Parathyroid adenoma (tissue), 2 donors: ENCODE results near the gene SMG7.

Experiments
- H2AFZ ChIP-seq: fragments of 300-600 bp; sonication (generic); one replicate; pipeline ENCODE4 v1.7.0; 2017; ENCODE audit warnings: antibody characterized with exemption, mild to moderate bottlenecking
- H3K27ac ChIP-seq: fragments of 300-600 bp; sonication (generic); one replicate; pipeline ENCODE4 v1.7.0; 2017
- H3K27me3 ChIP-seq: fragments of 300-600 bp; sonication (generic); one replicate; pipeline ENCODE4 v1.7.0; 2017; ENCODE audit warnings: low read length; ENCODE audit not compliant: control insufficient read depth, insufficient read depth
- H3K36me3 ChIP-seq: fragments of 300-600 bp; sonication (generic); one replicate; pipeline ENCODE4 v1.7.0; 2017; ENCODE audit warnings: low read length; ENCODE audit not compliant: control insufficient read depth, insufficient read depth
- H3K4me1 ChIP-seq: fragments of 300-600 bp; sonication (generic); one replicate; pipeline ENCODE4 v1.7.0; 2017; ENCODE audit warnings: control low read depth
- H3K4me2 ChIP-seq: fragments of 300-600 bp; sonication (generic); one replicate; pipeline ENCODE4 v1.7.0; 2017; ENCODE audit warnings: low read length
- H3K4me3 ChIP-seq: fragments of 300-600 bp; sonication (generic); one replicate; pipeline ENCODE4 v1.7.0; 2017; ENCODE audit warnings: low read depth, low read length
- H3K79me2 ChIP-seq: fragments of 300-600 bp; sonication (generic); one replicate; pipeline ENCODE4 v1.7.0; 2017; ENCODE audit warnings: control low read depth
- H3K9ac ChIP-seq: fragments of 300-600 bp; sonication (generic); one replicate; pipeline ENCODE4 v1.7.0; 2017; ENCODE audit warnings: mild to moderate bottlenecking
- H3K9me3 ChIP-seq: fragments of 300-600 bp; sonication (generic); one replicate; pipeline ENCODE4 v1.7.0; 2017; ENCODE audit warnings: low read length; ENCODE audit not compliant: control insufficient read depth
- CTCF ChIP-seq: fragments of 300-600 bp; sonication (generic); IDR thresholded peaks from one replicate; pipeline ENCODE4 v1.7.0; 2017; ENCODE audit warnings: antibody characterized with exemption, mild to moderate bottlenecking
- donor health status: primary hyperparathyroidism.

Gene SMG7

GRCh38 chr1:183443466-183443865 is 28.8 kb upstream of the SMG7 start:
- H3K79me2 ChIP-seq, result no peaks in the 10 kb centered on the region
- no peak overlapping the region for H3K4me3 ChIP-seq
- H2AFZ ChIP-seq, result no peak overlapping the region
- H3K9ac ChIP-seq, result no peak overlapping the region
- no peak for TF ChIP-seq CTCF
- H3K27ac ChIP-seq, result no peak overlapping the region
- H3K9me3 ChIP-seq, result no peaks in the 10 kb centered on the region
- H3K27me3 ChIP-seq, result no peaks in the 10 kb centered on the region
- no peaks in the 10 kb centered on the region for H3K36me3 ChIP-seq
- peaks cover 2% of the 10 kb centered on the region for H3K4me1 ChIP-seq
- H3K4me2 ChIP-seq, result no peak overlapping the region

GRCh38 chr1:183444243-183444642 is 28.1 kb upstream of the SMG7 start:
- Histone ChIP-seq H3K4me2 (no peak overlapping the region), H2AFZ (no peak overlapping the region), H3K79me2 (no peaks in the 10 kb centered on the region), H3K4me1 (peaks cover 2% of the 10 kb centered on the region), H3K9ac (no peak overlapping the region), H3K27me3 (no peaks in the 10 kb centered on the region), H3K27ac (no peak overlapping the region), H3K36me3 (no peaks in the 10 kb centered on the region), H3K9me3 (no peaks in the 10 kb centered on the region), H3K4me3 (no peak overlapping the region)
- no peak for TF ChIP-seq CTCF

- Histone ChIP-seq H2AFZ (no peak overlapping the region), H3K9ac (no peak overlapping the region)
These were observed 23.0 kb upstream of the SMG7 start for GRCh38 chr1:183449223-183449770.

GRCh38 chr1:183450093-183450492 is 22.2 kb upstream of the SMG7 start:
- Histone ChIP-seq H3K27me3 (no peaks in the 10 kb centered on the region), H3K4me1 (no peaks in the 10 kb centered on the region), H2AFZ (no peak overlapping the region), H3K4me2 (no peak overlapping the region), H3K9me3 (no peaks in the 10 kb centered on the region), H3K79me2 (no peaks in the 10 kb centered on the region), H3K9ac (no peak overlapping the region), H3K27ac (no peak overlapping the region), H3K4me3 (no peak overlapping the region), H3K36me3 (no peaks in the 10 kb centered on the region)
- no peak for TF ChIP-seq CTCF

More at GRCh38 chr1:183449223-183449770, 23.0 kb upstream of the SMG7 start:
- no peaks in the 10 kb centered on the region for H3K79me2 ChIP-seq
- TF ChIP-seq CTCF, result no peak
- H3K9me3 ChIP-seq, result no peaks in the 10 kb centered on the region
- H3K4me3 ChIP-seq, result no peak overlapping the region
- no peaks in the 10 kb centered on the region for H3K27me3 ChIP-seq
- H3K27ac ChIP-seq, result no peak overlapping the region
- H3K36me3 ChIP-seq, result no peaks in the 10 kb centered on the region
- H3K4me1 ChIP-seq, result peaks cover 2% of the 10 kb centered on the region
- no peak overlapping the region for H3K4me2 ChIP-seq

- no peaks in the 10 kb centered on the region for H3K79me2 ChIP-seq
- H3K27ac ChIP-seq, result no peak overlapping the region
- no peaks in the 10 kb centered on the region for H3K27me3 ChIP-seq
- no peaks in the 10 kb centered on the region for H3K9me3 ChIP-seq
- H3K9ac ChIP-seq, result no peak overlapping the region
- H3K36me3 ChIP-seq, result no peaks in the 10 kb centered on the region
- TF ChIP-seq CTCF, result no peak
- no peak overlapping the region for H3K4me3 ChIP-seq
- H3K4me2 ChIP-seq, result no peak overlapping the region
- no peak overlapping the region for H2AFZ ChIP-seq
- no peaks in the 10 kb centered on the region for H3K4me1 ChIP-seq
These were observed 17.9 kb upstream of the SMG7 start for GRCh38 chr1:183454377-183454776.
